ENCODE results near the gene PARD3B.
A peak's percentile ranks its signal among the peaks of the same experiment; 100 is the strongest.

Gene PARD3B

GRCh38 chr2:205030695-205031094 is 485.4 kb downstream of the PARD3B start:
- no peak for DNase-seq

GRCh38 chr2:205032093-205032551 is 486.8 kb downstream of the PARD3B start:
- DNase-seq, result no peak

GRCh38 chr2:205033431-205033830 is 488.2 kb downstream of the PARD3B start:
- DNase-seq, result no peak

DNA sequence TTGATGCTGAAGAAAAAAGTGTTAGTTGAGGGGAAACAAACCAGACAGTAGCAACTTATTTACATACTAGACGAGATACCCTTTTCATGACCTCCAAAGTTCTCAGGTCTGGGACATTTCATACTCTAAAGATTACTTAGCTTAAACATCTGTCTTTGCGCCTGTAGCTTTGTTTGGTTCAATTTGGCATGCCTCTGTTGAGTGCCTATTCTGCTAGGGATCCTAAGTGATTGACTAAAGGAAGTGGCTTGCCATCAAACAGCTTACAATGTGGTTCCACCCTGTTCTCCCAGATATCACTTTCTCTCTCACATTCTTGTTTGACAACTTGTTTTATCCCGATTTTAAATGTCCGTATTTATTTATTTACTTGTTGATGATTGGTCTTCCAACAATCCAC is 488.8 kb downstream of the PARD3B start:
- peak; percentile 16 for DNase-seq

- DNase-seq, result no peak
These were observed 495.0 kb downstream of the PARD3B start for GRCh38 chr2:205040323-205040722.

GRCh38 chr2:205041472-205042130 is 496.3 kb downstream of the PARD3B start:
- DNase-seq, result no peak

DNA sequence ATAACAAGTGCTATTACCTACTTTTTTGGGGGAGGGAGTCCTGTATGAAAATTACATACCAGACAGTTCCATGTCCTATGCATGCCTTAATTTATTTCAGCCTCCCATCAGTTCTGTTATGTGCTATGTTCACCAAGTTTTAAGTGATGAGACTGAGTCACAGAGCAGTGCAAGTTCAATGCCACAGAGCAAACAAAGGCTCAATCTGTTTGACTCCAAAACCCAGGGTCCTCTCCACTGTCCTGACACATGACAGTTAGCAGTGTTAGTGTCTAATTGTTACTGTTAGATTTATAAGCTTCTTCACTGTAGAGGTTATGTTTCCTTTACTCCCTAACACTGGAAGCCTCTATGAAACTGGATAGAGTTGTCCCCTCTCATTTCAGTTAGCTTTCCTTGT is 498.0 kb downstream of the PARD3B start:
- no peak for DNase-seq

DNA sequence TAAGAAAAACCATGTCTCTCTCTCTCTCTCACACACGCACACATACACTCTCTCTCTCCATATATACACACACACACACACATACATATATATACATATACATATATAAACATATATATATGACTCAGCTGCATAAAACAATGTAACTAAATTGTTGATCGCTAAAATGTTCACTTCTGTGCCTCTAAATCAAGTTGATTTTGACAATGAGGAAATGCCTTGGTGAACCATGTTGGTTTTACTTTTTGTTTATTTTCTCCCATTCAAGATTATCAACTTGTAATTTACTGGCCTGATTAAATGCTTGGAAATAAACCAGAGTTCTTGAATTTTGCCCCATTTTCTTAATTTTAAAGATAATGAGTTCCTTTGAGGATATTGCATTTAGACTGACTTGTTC is 500.4 kb downstream of the PARD3B start:
- DNase-seq, result no peak

GRCh38 chr2:205047273-205047839 is 502.1 kb downstream of the PARD3B start:
- no peak for DNase-seq

DNA sequence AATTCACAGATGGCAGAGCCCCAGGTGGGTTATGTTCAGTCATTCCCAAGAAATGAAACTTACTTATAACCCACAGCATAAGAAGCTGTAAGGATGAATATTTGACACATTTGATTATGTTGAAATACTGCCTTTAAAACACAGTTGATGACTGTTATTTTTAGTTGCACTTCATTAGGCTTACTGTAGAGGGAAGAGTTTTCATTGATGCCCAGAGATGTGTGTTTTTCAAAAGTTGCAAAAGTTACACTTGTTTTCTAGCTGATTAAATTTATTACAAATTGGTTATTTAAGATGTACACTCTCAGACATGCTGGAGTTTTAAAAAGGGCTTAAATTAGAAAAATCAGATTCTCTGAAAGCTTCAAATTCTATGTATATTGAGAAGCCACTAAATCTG is 506.1 kb downstream of the PARD3B start:
- no peak for DNase-seq

- DNase-seq, result no peak
These were observed 507.5 kb downstream of the PARD3B start for GRCh38 chr2:205052781-205053180.

- DNase-seq, result no peak
These were observed 508.6 kb downstream of the PARD3B start for GRCh38 chr2:205053827-205054410.

- DNase-seq, result no peak
These were observed 509.5 kb downstream of the PARD3B start for GRCh38 chr2:205054789-205055188.

DNA sequence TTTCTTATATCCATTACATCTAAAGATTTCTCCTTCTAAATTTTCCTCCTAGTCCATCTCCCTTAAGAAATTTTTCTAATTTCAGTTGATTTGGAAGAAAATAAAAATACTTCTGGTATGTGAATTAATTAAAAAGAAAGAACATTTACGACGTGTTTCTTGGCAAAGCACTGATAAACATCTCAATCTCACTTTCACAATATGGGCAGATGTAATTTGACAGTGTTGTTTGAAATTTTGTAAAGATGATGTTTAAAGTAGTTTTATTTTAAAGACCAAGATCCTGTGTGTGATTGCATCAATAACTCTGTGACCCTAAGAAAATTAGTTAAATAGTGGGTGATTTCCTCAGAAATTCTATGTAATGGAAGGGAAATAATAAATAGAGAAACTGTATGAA is 510.0 kb downstream of the PARD3B start:
- no peak for DNase-seq

- no peak for DNase-seq
These were observed 510.9 kb downstream of the PARD3B start for GRCh38 chr2:205056151-205056561.

DNA sequence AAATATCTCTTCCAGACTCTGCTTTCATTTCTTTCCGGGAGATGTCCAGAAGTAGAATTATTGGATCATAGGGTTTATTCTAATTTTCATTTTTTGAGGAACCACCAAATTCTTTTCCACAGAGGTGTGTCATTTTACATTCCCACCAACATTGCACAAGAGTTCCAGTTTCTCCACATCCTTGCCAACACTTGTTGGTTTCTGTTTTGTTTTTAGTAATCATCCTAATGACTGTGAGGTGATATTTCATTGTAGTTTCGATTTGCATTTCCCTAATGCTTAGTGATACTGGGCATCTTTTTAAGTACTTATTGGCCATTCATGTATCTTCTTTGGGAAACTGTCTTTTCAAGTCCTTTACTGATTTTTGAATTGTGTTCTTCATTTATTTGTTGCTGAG is 513.1 kb downstream of the PARD3B start:
- DNase-seq, result no peak

DNA sequence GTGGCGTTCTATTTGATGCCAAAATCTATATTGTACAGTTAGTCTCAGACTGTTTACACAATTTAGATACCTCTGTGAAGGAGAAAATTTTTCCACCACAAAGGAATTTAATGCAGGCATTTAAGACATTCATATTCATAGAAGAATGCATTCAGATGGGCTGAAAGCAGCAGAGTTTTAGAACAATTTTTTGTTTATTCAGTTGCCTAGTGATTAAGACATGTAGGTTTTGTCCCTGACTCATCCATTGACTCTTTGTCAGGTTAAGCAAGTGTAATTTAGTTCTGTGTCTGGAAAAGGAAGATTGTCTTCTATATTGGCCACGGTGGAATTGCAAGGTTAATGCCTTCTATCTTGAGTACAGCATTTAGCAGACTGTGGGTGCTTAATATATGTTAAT is 515.0 kb downstream of the PARD3B start:
- no peak for DNase-seq

GRCh38 chr2:205066081-205066480 is 520.8 kb downstream of the PARD3B start:
- DNase-seq, result no peak

DNA sequence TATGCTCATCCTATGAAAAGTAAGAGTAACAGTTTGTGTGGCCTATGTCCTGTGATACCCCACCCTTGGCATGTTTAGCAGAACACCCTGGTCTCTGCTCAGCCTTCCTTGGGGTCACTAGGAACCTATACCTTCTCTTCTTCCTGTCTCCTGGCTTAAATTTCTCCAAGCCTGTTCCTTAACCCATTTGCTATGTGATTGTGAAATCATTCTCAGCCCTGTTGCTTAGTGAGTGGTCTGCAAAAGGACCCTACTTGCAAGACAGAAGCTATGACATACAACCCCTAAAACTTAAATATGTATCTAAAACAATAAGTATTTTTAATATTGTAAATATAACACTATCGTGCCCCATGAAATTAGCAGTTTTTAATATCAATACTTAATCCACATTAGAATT is 524.7 kb downstream of the PARD3B start:
- DNase-seq, result no peak

GRCh38 chr2:205070889-205071288 is 525.6 kb downstream of the PARD3B start:
- DNase-seq, result no peak

- no peak for DNase-seq
These were observed 528.3 kb downstream of the PARD3B start for GRCh38 chr2:205073433-205074020.

GRCh38 chr2:205076405-205076804 is 531.1 kb downstream of the PARD3B start:
- DNase-seq, result no peak

DNA sequence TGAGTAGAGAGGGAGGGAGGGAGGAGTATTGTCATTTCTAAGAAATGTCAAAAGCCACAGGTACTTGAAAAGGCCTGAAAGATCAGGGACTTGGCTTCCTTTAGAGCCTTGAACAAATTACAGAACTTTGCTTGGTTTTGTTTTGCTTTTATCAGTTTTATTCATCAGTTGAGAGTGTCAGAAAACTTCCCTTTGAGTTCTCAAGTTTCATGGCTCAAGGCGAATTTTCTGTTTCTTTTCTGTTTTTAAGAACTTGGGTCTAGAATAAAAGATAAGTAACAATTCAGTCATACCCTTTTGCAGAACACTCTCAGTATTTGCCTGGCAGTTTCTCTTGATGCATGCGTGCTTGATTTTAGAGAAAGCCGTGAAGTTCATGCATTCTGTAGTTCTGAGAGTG is 531.9 kb downstream of the PARD3B start:
- DNase-seq, result peak; percentile 35

DNA sequence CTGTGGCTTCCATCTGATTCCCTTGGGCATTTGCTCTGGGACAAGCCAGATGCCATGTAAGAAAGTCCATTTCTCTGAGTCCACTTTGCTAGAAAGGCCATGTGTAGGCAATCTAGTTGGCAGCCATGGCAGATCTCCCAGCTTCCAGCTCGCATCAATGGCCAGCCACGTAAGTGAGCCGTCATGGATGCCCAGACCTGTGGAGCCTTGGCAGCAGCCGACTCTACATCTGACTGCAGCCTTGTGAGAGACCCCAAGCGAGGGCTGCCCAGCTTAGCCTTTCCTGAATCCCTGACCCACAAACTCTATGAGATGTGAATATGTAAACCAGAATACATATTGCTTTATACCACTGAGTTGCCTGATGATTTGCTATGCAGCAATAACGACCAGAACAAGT is 533.5 kb downstream of the PARD3B start:
- DNase-seq, result no peak
